GM12878 (cell line): ENCODE results near the gene ARHGEF26. TPM values are rescaled to one million over a fixed set of nuclear protein-coding genes. Genes with fewer than 3 reads are reported as not detected.

Source experiments
- ATAC-seq: fragments of 200-7000 bp; cut with Tn5 transposase; 3 replicates; pipeline ENCODE4 v1.9.1; 2020; ENCODE audit warnings: mild to moderate bottlenecking, moderate library complexity
- BruUV-seq: library from RNA; stranded (reverse); fragments of 400-500 nt; replicated peaks from 2 replicates; lab custom pipeline; 2021; lab: Mats Ljungman, UMichigan
- CTCF ChIA-PET: fragments of 300-600 bp; sonication (Branson Sonifier 250); formaldehyde crosslinking; extraction: SDS; loops from one replicate; lab custom pipeline; 2021; ENCODE audit warnings: inconsistent platforms; lab: Yijun Ruan, JAX
- POLR2A ChIA-PET: fragments of 350-600 bp; formaldehyde crosslinking; extraction: SDS; loops from one replicate; lab custom pipeline; 2021; ENCODE audit warnings: inconsistent platforms; lab: Charles Lee
- RAD21 ChIA-PET: fragments of 300-600 bp; sonication (Branson Sonifier 250); formaldehyde crosslinking; loops from one replicate; lab custom pipeline; 2023; ENCODE audit warnings: antibody characterized with exemption; ENCODE audit not compliant: unreplicated experiment; lab: Charles Lee
- SMC1A ChIA-PET: fragments of 300-600 bp; sonication (Branson Sonifier 250); formaldehyde crosslinking; loops from one replicate; lab custom pipeline; 2023; ENCODE audit not compliant: unreplicated experiment, uncharacterized antibody; lab: Charles Lee
- DNase-seq: peaks from one replicate; pipeline ENCODE4 v3.0.0-alpha.2; 2011; ENCODE audit warnings: low read depth, low spot score
- FAIRE-seq: peaks from 3 replicates; lab custom pipeline; 2011; peaks lifted over from hg19 to GRCh38; lab: Jason Lieb, UNC
- H2AFZ ChIP-seq: 2 replicates; pipeline ENCODE4 v1.6.0; 2011; ENCODE audit warnings: low read depth, low read length, control low read depth; ENCODE audit not compliant: control insufficient read depth
- H3K27ac ChIP-seq: 2 replicates; pipeline ENCODE4 v1.5.1; 2011; ENCODE audit warnings: control low read depth; ENCODE audit not compliant: control insufficient read depth, insufficient read depth
- H3K27me3 ChIP-seq, 2 experiments: replicated peaks in 1 of 2; 2 replicates each; pipeline versions ENCODE4 v1.6.0 to v1.6.1; 2011; ENCODE audit warnings: low read length in 1 of 2; ENCODE audit not compliant: control insufficient read depth in 2 of 2, insufficient read depth in 2 of 2
- H3K36me3 ChIP-seq, 2 experiments: 2 replicates each; pipeline ENCODE4 v1.5.1; 2011; ENCODE audit warnings: low read length in 1 of 2; ENCODE audit not compliant: control insufficient read depth in 2 of 2, insufficient read depth in 2 of 2
- H3K4me1 ChIP-seq: 2 replicates; pipeline ENCODE4 v1.6.1; 2011; ENCODE audit warnings: mild to moderate bottlenecking, low read length, moderate library complexity, mixed read lengths; ENCODE audit not compliant: control insufficient read depth, insufficient read depth
- H3K4me2 ChIP-seq: 2 replicates; pipeline ENCODE4 v1.6.0; 2011; ENCODE audit warnings: control low read depth; ENCODE audit not compliant: control insufficient read depth, insufficient read depth
- H3K4me3 ChIP-seq: fragments of 200-600 bp; sonication (generic); 2 replicates; pipeline ENCODE4 v1.5.1; 2016
- H3K79me2 ChIP-seq: 2 replicates; pipeline ENCODE4 v1.6.0; 2011; ENCODE audit warnings: low read length; ENCODE audit not compliant: control insufficient read depth, insufficient read depth
- H3K9ac ChIP-seq: 2 replicates; pipeline ENCODE4 v1.8.0; 2011; ENCODE audit warnings: low read length, control low read depth, mixed read lengths; ENCODE audit not compliant: control insufficient read depth, insufficient read depth
- H3K9me3 ChIP-seq: replicated peaks from 3 replicates; pipeline ENCODE4 v1.5.1; 2011; ENCODE audit warnings: mild to moderate bottlenecking, low read length; ENCODE audit not compliant: control insufficient read depth, insufficient read depth
- H4K20me1 ChIP-seq: 2 replicates; pipeline ENCODE4 v1.6.0; 2011; ENCODE audit not compliant: control insufficient read depth, insufficient read depth
- BHLHE40 ChIP-seq, 2 experiments: fragments of 450-650 bp in 1 of 2; IDR thresholded peaks; 2 replicates each; pipeline ENCODE4 v1.6.1; 2011 to 2017; ENCODE audit warnings: low read depth in 2 of 2, borderline replicate concordance in 1 of 2, improper control_type of control experiment in 1 of 2, low read length in 1 of 2, mild to moderate bottlenecking in 1 of 2
- HDGF ChIP-seq: fragments of 450-650 bp; IDR thresholded peaks from 2 replicates; pipeline ENCODE4 v1.6.1; 2016; ENCODE audit warnings: antibody characterized with exemption
- IKZF1 ChIP-seq: fragments of 450-650 bp; conservative IDR thresholded peaks from 2 replicates; pipeline ENCODE4 v1.6.1; 2017; ENCODE audit warnings: antibody characterized with exemption, mild to moderate bottlenecking
- JUNB ChIP-seq: IDR thresholded peaks from 2 replicates; pipeline ENCODE4 v1.6.1; 2016; ENCODE audit warnings: antibody characterized with exemption, mild to moderate bottlenecking
- NR2C1 ChIP-seq: fragments of 450-650 bp; IDR thresholded peaks from 2 replicates; pipeline ENCODE4 v1.6.1; 2017; ENCODE audit warnings: antibody characterized with exemption, mild to moderate bottlenecking, moderate library complexity
- POLR2AphosphoS2 ChIP-seq: IDR thresholded peaks from 2 replicates; pipeline ENCODE4 v1.6.1; 2011; ENCODE audit warnings: low read depth, mild to moderate bottlenecking, low read length, improper control_type of control experiment, moderate library complexity
- RELA ChIP-seq: fragments of 450-650 bp; IDR thresholded peaks from 2 replicates; pipeline ENCODE4 v1.8.0; 2014; ENCODE audit warnings: borderline replicate concordance; ENCODE audit not compliant: partially characterized antibody
- TARDBP ChIP-seq: IDR thresholded peaks from 2 replicates; pipeline ENCODE4 v1.6.1; 2016; ENCODE audit warnings: borderline replicate concordance
- ZNF217 ChIP-seq: fragments of 450-650 bp; IDR thresholded peaks from 2 replicates; pipeline ENCODE4 v1.6.1; 2017; ENCODE audit warnings: antibody characterized with exemption, mild to moderate bottlenecking
- ZNF24 ChIP-seq: fragments of 450-650 bp; IDR thresholded peaks from 2 replicates; pipeline ENCODE4 v1.6.1; 2017; ENCODE audit warnings: antibody characterized with exemption, mild to moderate bottlenecking
- ZSCAN29 ChIP-seq: fragments of 450-650 bp; IDR thresholded peaks from 2 replicates; pipeline ENCODE4 v1.6.1; 2017; ENCODE audit warnings: mild to moderate bottlenecking, moderate library complexity
- WGBS: methylation state at CpG from one replicate; pipeline ENCODE4 v1.1.6; 2016; ENCODE audit warnings: low lambda C conversion rate; ENCODE audit not compliant: insufficient replicate concordance, insufficient coverage; ENCODE audit errors: missing lambda C conversion rate; 5-methylcytosine and 5-hydroxymethylcytosine counted together
- in situ Hi-C: fragments of 300-500 bp; cut with MboI; formaldehyde crosslinking; loops from 9 replicates; pipeline ENCODE4 v1.14.3; 2018; ENCODE audit warnings: mixed read lengths
- intact Hi-C: fragments of 100-400 bp; cut with micrococcal nuclease; formaldehyde crosslinking; loops from one replicate; pipeline ENCODE4 v1.14.2; 2022; ENCODE audit not compliant: unreplicated experiment
- polyA plus RNA-seq, 11 experiments: library from polyadenylated mRNA; depleted of rRNA in 4 of 11; unstranded in 6 of 11; stranded (reverse) in 5 of 11; fragments of >200 nt; fragmentation: Nextera tagmentation in 4 of 11; fragmentation: Illumina TruSeq in 1 of 11; extraction: Ambion mirVana in 4 of 11; extraction: Trizol in 1 of 11; gene quantifications; 1 replicate in 1 of 11; 2 replicates in 10 of 11; pipeline versions ENCODE4 v1.2.1 to v1.2.3, GENCODE V29; 2011 to 2016; ENCODE audit warnings: inconsistent platforms in 2 of 11, missing spikeins in 2 of 11, low read depth in 1 of 11
- total RNA-seq, 4 experiments: library from RNA; depleted of rRNA in 3 of 4; stranded (reverse); fragments of >200 nt in 3 of 4; fragmentation: Illumina TruSeq in 1 of 4; extraction: Trizol in 1 of 4; gene quantifications; 2 replicates each; pipeline versions ENCODE4 v1.2.1 to v1.2.3, GENCODE V29; 2013 to 2021
- TF ChIP-seq, protein P1 (sequence below): fragments of 450-650 bp; IDR thresholded peaks from 2 replicates; pipeline ENCODE4 v1.6.1; 2017; ENCODE audit warnings: antibody characterized with exemption, mild to moderate bottlenecking, moderate library complexity
- TF ChIP-seq, protein P2 (sequence below): fragments of 450-650 bp; IDR thresholded peaks from 2 replicates; pipeline ENCODE4 v1.6.1; 2017; ENCODE audit warnings: mild to moderate bottlenecking, low read depth, inconsistent platforms; ENCODE audit not compliant: poor library complexity, severe bottlenecking
- TF ChIP-seq, protein P3 (sequence below): fragments of 450-650 bp; IDR thresholded peaks from 2 replicates; pipeline ENCODE4 v1.6.1; 2018; ENCODE audit warnings: mild to moderate bottlenecking, low read depth, moderate library complexity; ENCODE audit not compliant: partially characterized antibody
- TF ChIP-seq, protein P4 (sequence below): fragments of 150-350 bp; IDR thresholded peaks from 2 replicates; pipeline ENCODE4 v1.6.1; 2014; ENCODE audit warnings: mild to moderate bottlenecking, low read depth, low read length
- TF ChIP-seq, protein P5 (sequence below): IDR thresholded peaks from 2 replicates; pipeline ENCODE4 v1.6.1; 2012; ENCODE audit warnings: low read depth, low read length, improper control_type of control experiment

Gene ARHGEF26
- total and polyA plus RNA-seq, 10 of the 15 experiments (the other 5 are each of a cell fraction or from before 2014, with no cell fraction given): 0.02 to 0.47 (median 0.05) TPM; not detected in 1

DNA sequence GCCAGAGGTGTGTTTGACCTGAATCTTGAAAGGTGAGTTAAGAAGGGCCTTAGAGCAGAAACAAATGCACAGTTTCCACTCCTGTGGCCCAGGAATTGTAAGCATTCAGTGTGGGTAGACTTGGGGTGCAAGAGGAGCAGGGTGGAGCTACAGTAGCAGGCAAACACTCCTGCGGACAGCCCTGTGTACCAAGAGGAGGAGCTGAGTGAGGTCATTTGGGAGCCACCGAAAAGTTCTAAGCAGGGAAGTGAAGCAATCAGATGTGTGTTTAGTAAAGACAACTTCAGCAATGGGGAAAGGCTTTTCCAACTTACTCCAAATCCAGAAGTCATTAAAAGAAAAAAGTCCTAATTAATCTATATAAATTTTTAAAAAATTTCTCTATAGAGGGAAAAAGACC lies 99.3 kb downstream of the ARHGEF26 start:
- H3K79me2 ChIP-seq: no peaks in the 10 kb centered on the region
- no peaks in the 10 kb centered on the region for H3K27me3 ChIP-seq
- no peaks in the 10 kb centered on the region for H3K9me3 ChIP-seq
- H3K4me1 ChIP-seq: no peaks in the 10 kb centered on the region
- H3K36me3 ChIP-seq: no peaks in the 10 kb centered on the region
- H3K4me2 ChIP-seq: no peak overlapping the region
- 38% methylated on average over 2 of the region's 2 CpGs for WGBS
- no peak overlapping the region for H2AFZ ChIP-seq
- BruUV-seq: no TSS peak
- H3K27ac ChIP-seq: no peak overlapping the region
- DNase-seq (no peak), FAIRE-seq (no peak), ATAC-seq (no peak)
- ChIA-PET CTCF (no interaction called here), POLR2A (no interaction called here), RAD21 (no interaction called here), SMC1A (no interaction called here)
- no peak overlapping the region for H3K4me3 ChIP-seq
- intact Hi-C loops (no loop called here), in situ Hi-C loops (no loop called here)
- no peak overlapping the region for H3K9ac ChIP-seq
- H4K20me1 ChIP-seq: no peaks in the 10 kb centered on the region
- TF ChIP-seq POLR2AphosphoS2 (no peak), HDGF (no peak), NR2C1 (no peak), ZNF24 (no peak), RELA (no peak), ZNF217 (no peak), JUNB (no peak), IKZF1 (no peak), BHLHE40 (IDR thresholded peaks at IDR 0.05; ENCODE audit: borderline replicate concordance in 1 of 2, low read depth in 2 of 2, low read length in 1 of 2) (no peak), TARDBP (no peak), ZSCAN29 (no peak)
- TF ChIP-seq, protein P1, sequence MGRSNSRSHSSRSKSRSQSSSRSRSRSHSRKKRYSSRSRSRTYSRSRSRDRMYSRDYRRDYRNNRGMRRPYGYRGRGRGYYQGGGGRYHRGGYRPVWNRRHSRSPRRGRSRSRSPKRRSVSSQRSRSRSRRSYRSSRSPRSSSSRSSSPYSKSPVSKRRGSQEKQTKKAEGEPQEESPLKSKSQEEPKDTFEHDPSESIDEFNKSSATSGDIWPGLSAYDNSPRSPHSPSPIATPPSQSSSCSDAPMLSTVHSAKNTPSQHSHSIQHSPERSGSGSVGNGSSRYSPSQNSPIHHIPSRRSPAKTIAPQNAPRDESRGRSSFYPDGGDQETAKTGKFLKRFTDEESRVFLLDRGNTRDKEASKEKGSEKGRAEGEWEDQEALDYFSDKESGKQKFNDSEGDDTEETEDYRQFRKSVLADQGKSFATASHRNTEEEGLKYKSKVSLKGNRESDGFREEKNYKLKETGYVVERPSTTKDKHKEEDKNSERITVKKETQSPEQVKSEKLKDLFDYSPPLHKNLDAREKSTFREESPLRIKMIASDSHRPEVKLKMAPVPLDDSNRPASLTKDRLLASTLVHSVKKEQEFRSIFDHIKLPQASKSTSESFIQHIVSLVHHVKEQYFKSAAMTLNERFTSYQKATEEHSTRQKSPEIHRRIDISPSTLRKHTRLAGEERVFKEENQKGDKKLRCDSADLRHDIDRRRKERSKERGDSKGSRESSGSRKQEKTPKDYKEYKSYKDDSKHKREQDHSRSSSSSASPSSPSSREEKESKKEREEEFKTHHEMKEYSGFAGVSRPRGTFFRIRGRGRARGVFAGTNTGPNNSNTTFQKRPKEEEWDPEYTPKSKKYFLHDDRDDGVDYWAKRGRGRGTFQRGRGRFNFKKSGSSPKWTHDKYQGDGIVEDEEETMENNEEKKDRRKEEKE: no peak
- TF ChIP-seq, protein P2, sequence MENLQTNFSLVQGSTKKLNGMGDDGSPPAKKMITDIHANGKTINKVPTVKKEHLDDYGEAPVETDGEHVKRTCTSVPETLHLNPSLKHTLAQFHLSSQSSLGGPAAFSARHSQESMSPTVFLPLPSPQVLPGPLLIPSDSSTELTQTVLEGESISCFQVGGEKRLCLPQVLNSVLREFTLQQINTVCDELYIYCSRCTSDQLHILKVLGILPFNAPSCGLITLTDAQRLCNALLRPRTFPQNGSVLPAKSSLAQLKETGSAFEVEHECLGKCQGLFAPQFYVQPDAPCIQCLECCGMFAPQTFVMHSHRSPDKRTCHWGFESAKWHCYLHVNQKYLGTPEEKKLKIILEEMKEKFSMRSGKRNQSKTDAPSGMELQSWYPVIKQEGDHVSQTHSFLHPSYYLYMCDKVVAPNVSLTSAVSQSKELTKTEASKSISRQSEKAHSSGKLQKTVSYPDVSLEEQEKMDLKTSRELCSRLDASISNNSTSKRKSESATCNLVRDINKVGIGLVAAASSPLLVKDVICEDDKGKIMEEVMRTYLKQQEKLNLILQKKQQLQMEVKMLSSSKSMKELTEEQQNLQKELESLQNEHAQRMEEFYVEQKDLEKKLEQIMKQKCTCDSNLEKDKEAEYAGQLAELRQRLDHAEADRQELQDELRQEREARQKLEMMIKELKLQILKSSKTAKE: no peak
- TF ChIP-seq, protein P3, sequence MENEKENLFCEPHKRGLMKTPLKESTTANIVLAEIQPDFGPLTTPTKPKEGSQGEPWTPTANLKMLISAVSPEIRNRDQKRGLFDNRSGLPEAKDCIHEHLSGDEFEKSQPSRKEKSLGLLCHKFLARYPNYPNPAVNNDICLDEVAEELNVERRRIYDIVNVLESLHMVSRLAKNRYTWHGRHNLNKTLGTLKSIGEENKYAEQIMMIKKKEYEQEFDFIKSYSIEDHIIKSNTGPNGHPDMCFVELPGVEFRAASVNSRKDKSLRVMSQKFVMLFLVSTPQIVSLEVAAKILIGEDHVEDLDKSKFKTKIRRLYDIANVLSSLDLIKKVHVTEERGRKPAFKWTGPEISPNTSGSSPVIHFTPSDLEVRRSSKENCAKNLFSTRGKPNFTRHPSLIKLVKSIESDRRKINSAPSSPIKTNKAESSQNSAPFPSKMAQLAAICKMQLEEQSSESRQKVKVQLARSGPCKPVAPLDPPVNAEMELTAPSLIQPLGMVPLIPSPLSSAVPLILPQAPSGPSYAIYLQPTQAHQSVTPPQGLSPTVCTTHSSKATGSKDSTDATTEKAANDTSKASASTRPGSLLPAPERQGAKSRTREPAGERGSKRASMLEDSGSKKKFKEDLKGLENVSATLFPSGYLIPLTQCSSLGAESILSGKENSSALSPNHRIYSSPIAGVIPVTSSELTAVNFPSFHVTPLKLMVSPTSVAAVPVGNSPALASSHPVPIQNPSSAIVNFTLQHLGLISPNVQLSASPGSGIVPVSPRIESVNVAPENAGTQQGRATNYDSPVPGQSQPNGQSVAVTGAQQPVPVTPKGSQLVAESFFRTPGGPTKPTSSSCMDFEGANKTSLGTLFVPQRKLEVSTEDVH: no peak
- TF ChIP-seq, protein P4, sequence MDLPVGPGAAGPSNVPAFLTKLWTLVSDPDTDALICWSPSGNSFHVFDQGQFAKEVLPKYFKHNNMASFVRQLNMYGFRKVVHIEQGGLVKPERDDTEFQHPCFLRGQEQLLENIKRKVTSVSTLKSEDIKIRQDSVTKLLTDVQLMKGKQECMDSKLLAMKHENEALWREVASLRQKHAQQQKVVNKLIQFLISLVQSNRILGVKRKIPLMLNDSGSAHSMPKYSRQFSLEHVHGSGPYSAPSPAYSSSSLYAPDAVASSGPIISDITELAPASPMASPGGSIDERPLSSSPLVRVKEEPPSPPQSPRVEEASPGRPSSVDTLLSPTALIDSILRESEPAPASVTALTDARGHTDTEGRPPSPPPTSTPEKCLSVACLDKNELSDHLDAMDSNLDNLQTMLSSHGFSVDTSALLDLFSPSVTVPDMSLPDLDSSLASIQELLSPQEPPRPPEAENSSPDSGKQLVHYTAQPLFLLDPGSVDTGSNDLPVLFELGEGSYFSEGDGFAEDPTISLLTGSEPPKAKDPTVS: no peak
- TF ChIP-seq, protein P5, sequence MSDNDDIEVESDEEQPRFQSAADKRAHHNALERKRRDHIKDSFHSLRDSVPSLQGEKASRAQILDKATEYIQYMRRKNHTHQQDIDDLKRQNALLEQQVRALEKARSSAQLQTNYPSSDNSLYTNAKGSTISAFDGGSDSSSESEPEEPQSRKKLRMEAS: no peak
